ENCODE data around the gene DNM1.

- TF ChIP-seq CTCF (IDR thresholded peaks at IDR 0.05; ENCODE audit: poor library complexity), result no peak
- no peak for TF ChIP-seq EZH2phosphoT487 (IDR thresholded peaks at IDR 0.05; ENCODE audit: low read depth, severe bottlenecking, unreplicated experiment)
These were observed 43.3 kb downstream of the DNM1 start for GRCh38 chr9:128246471-128246870.
